Effector memory CD4-positive, alpha-beta T cell (primary cell): Measurements from ENCODE around the gene CEACAM8.
"Not testable (repeated sequence)": the region's sequence is repeated elsewhere in the genome, so short reads cannot be mapped to it uniquely, and the experiment has no call there.

Source experiments
- DNase-seq, 3 donors: peaks; one replicate each; pipeline ENCODE4 v3.0.0-alpha.2; 2020
- H3K27ac ChIP-seq: 2 replicates; pipeline ENCODE4 v1.7.0; 2013; ENCODE audit warnings: mild to moderate bottlenecking, low read length, moderate library complexity; ENCODE audit not compliant: insufficient read depth, poor library complexity, severe bottlenecking
- H3K27me3 ChIP-seq: replicated peaks from 2 replicates; pipeline ENCODE4 v1.7.0; 2013; ENCODE audit warnings: mild to moderate bottlenecking, low read length; ENCODE audit not compliant: insufficient read depth, control insufficient read depth, poor library complexity, severe bottlenecking
- H3K36me3 ChIP-seq: 2 replicates; pipeline ENCODE4 v1.7.0; 2013; ENCODE audit warnings: mild to moderate bottlenecking, low read length, moderate library complexity; ENCODE audit not compliant: control insufficient read depth, insufficient read depth
- H3K4me1 ChIP-seq: 2 replicates; pipeline ENCODE4 v1.7.0; 2013; ENCODE audit warnings: low read length, mild to moderate bottlenecking; ENCODE audit not compliant: control insufficient read depth, insufficient read depth, poor library complexity, severe bottlenecking
- H3K4me3 ChIP-seq: 2 replicates; pipeline ENCODE4 v1.7.0; 2013; ENCODE audit warnings: low read length, low read depth, mild to moderate bottlenecking; ENCODE audit not compliant: insufficient read depth, poor library complexity, severe bottlenecking
- H3K9me3 ChIP-seq: 2 replicates; pipeline ENCODE4 v1.7.0; 2013; ENCODE audit warnings: mild to moderate bottlenecking, low read length, moderate library complexity; ENCODE audit not compliant: control insufficient read depth
- total RNA-seq, 3 donors: gene quantifications; one replicate each; lab custom pipeline; 2026; lab: John Stamatoyannopoulos, UW

Gene CEACAM8
- 0 reads per million in 3 donors for total RNA-seq

- no peak within 1 kb of the TSS for H3K27ac ChIP-seq
- H3K4me1 ChIP-seq: no peaks in the 10 kb centered on the region
- no peaks in the 10 kb centered on the region for H3K36me3 ChIP-seq
- DNase-seq: no peak
- no peaks in the 10 kb centered on the region for H3K27me3 ChIP-seq
- H3K4me3 ChIP-seq: no peak within 1 kb of the TSS
- no peaks in the 10 kb centered on the region for H3K9me3 ChIP-seq
Observed at GRCh38 chr19:42594617-42595489, at the start of gene CEACAM8. TSS of gene CEACAM8 (minus strand) at chr19:42594924. CDS start at chr19:42594828, 96 bp downstream.

GRCh38 chr19:42639324-42640092 lies 44.8 kb upstream of the CEACAM8 start:
- not testable (repeated sequence) for H3K36me3 ChIP-seq, H3K4me1 ChIP-seq, H3K4me3 ChIP-seq, H3K27me3 ChIP-seq, H3K27ac ChIP-seq, H3K9me3 ChIP-seq, DNase-seq

GRCh38 chr19:42635233-42635539 lies 40.5 kb upstream of the CEACAM8 start:
- Histone ChIP-seq H3K27ac (no peak overlapping the region), H3K27me3 (no peaks in the 10 kb centered on the region), H3K36me3 (no peaks in the 10 kb centered on the region), H3K4me3 (no peak overlapping the region), H3K9me3 (no peaks in the 10 kb centered on the region), H3K4me1 (no peaks in the 10 kb centered on the region)
- no peak for DNase-seq

- no peaks in the 10 kb centered on the region for H3K27me3 ChIP-seq
- no peaks in the 10 kb centered on the region for H3K9me3 ChIP-seq
- no peak for DNase-seq
- no peak overlapping the region for H3K27ac ChIP-seq
- no peaks in the 10 kb centered on the region for H3K4me1 ChIP-seq
- H3K4me3 ChIP-seq: no peak overlapping the region
- no peaks in the 10 kb centered on the region for H3K36me3 ChIP-seq
Observed at GRCh38 chr19:42634409-42635232, 39.9 kb upstream of the CEACAM8 start.

- Histone ChIP-seq H3K4me1 (no peaks in the 10 kb centered on the region), H3K27me3 (no peaks in the 10 kb centered on the region), H3K27ac (no peak overlapping the region), H3K4me3 (no peak overlapping the region), H3K36me3 (no peaks in the 10 kb centered on the region), H3K9me3 (no peaks in the 10 kb centered on the region)
- DNase-seq: no peak
Observed at GRCh38 chr19:42629191-42629590, 34.5 kb upstream of the CEACAM8 start.

- no peaks in the 10 kb centered on the region for H3K27me3 ChIP-seq
- H3K4me3 ChIP-seq: no peak overlapping the region
- no peak for DNase-seq
Observed at GRCh38 chr19:42628411-42629140, 33.9 kb upstream of the CEACAM8 start.

GRCh38 chr19:42627916-42628315 lies 33.2 kb upstream of the CEACAM8 start:
- H3K27ac ChIP-seq: no peak overlapping the region
- no peaks in the 10 kb centered on the region for H3K27me3 ChIP-seq
- H3K36me3 ChIP-seq: no peaks in the 10 kb centered on the region
- DNase-seq: no peak
- H3K4me3 ChIP-seq: no peak overlapping the region
- no peaks in the 10 kb centered on the region for H3K9me3 ChIP-seq
- H3K4me1 ChIP-seq: no peaks in the 10 kb centered on the region

More at GRCh38 chr19:42628411-42629140, 33.9 kb upstream of the CEACAM8 start:
- H3K27ac ChIP-seq: no peak overlapping the region
- H3K4me1 ChIP-seq: no peaks in the 10 kb centered on the region
- no peaks in the 10 kb centered on the region for H3K36me3 ChIP-seq
- H3K9me3 ChIP-seq: no peaks in the 10 kb centered on the region

- H3K27me3 ChIP-seq: no peaks in the 10 kb centered on the region
- no peaks in the 10 kb centered on the region for H3K36me3 ChIP-seq
- no peak for DNase-seq
- H3K27ac ChIP-seq: no peak overlapping the region
- no peak overlapping the region for H3K4me3 ChIP-seq
- H3K4me1 ChIP-seq: no peaks in the 10 kb centered on the region
- H3K9me3 ChIP-seq: no peaks in the 10 kb centered on the region
Observed at GRCh38 chr19:42626181-42626580, 31.5 kb upstream of the CEACAM8 start.

GRCh38 chr19:42619271-42619670 lies 24.5 kb upstream of the CEACAM8 start:
- H3K4me1 ChIP-seq: no peaks in the 10 kb centered on the region
- no peak overlapping the region for H3K4me3 ChIP-seq
- no peak overlapping the region for H3K27ac ChIP-seq
- no peaks in the 10 kb centered on the region for H3K27me3 ChIP-seq
- no peak for DNase-seq
- H3K9me3 ChIP-seq: no peaks in the 10 kb centered on the region
- no peaks in the 10 kb centered on the region for H3K36me3 ChIP-seq
